ENCODE results near the gene FAM219A. TPM values are rescaled to one million over a fixed set of nuclear protein-coding genes. Genes with fewer than 3 reads are reported as not detected.

The FAM219A gene
- total and polyA plus RNA-seq, 5 donors, result 19.8 to 28.1 (median 23.8) TPM

- 52% methylated on average over 2 of the region's 2 CpGs for WGBS
- Histone ChIP-seq H3K27ac (ENCODE audit: low read length) (no peak overlapping the region), H3K27me3 (ENCODE audit: control insufficient read depth, insufficient read depth) (no peaks in the 10 kb centered on the region), H3K4me1 (ENCODE audit: control insufficient read depth, insufficient read depth, low read length) (peaks cover 6% of the 10 kb centered on the region), H3K9me3 (ENCODE audit: control insufficient read depth, low read length) (no peaks in the 10 kb centered on the region), H3K4me3 (ENCODE audit: low read length) (no peak overlapping the region)
- intact Hi-C loops (cut with DNase I), result loop anchor here (2.0 to 10.0 kb wide), 9 partner anchors 46 to 169 kb away; no protein-coding TSS in a partner anchor
- DNase-seq, result no peak
- ATAC-seq, result no peak
These were observed 43.0 kb upstream of the FAM219A start for GRCh38 chr9:34501372-34501771.

GRCh38 chr9:34500623-34501267, 42.4 kb upstream of the FAM219A start:
- no peak overlapping the region for H3K27ac ChIP-seq (ENCODE audit: low read length)
- peaks cover 6% of the 10 kb centered on the region for H3K4me1 ChIP-seq (ENCODE audit: control insufficient read depth, insufficient read depth, low read length)
- H3K9me3 ChIP-seq (ENCODE audit: control insufficient read depth, low read length), result no peaks in the 10 kb centered on the region
- H3K4me3 ChIP-seq (ENCODE audit: low read length), result no peak overlapping the region
- ATAC-seq (peak; percentile 20 to 52), DNase-seq (peak; percentile 44 to 77 (median 73))
- 3% methylated on average over 6 of the region's 6 CpGs for WGBS
- intact Hi-C loops (cut with DNase I), result loop anchor here (2.0 to 10.0 kb wide), 9 partner anchors 47 to 168 kb away; no protein-coding TSS in a partner anchor
- H3K27me3 ChIP-seq (ENCODE audit: control insufficient read depth, insufficient read depth), result no peaks in the 10 kb centered on the region

- no peak for ATAC-seq
- Histone ChIP-seq H3K27ac (ENCODE audit: low read length) (no peak overlapping the region), H3K4me3 (ENCODE audit: low read length) (no peak overlapping the region), H3K27me3 (ENCODE audit: control insufficient read depth, insufficient read depth) (no peaks in the 10 kb centered on the region), H3K9me3 (ENCODE audit: control insufficient read depth, low read length) (no peaks in the 10 kb centered on the region), H3K4me1 (ENCODE audit: control insufficient read depth, insufficient read depth, low read length) (peaks cover 6% of the 10 kb centered on the region)
- DNase-seq, result no peak
- WGBS, result 74% methylated on average over 2 of the region's 2 CpGs
- intact Hi-C loops (cut with DNase I), result loop anchor here in 1 of 4 donors (5.0 kb wide), 1 partner anchor 97 kb away; no protein-coding TSS in a partner anchor
These were observed 40.7 kb upstream of the FAM219A start for GRCh38 chr9:34499076-34499475.

GRCh38 chr9:34498553-34498952, 40.2 kb upstream of the FAM219A start:
- no peak overlapping the region for H3K27ac ChIP-seq (ENCODE audit: low read length)
- intact Hi-C loops (cut with DNase I), result loop anchor here in 1 of 4 donors (5.0 kb wide), 1 partner anchor 96 kb away; no protein-coding TSS in a partner anchor

GRCh38 chr9:34496149-34496712, 37.9 kb upstream of the FAM219A start:
- Histone ChIP-seq H3K27me3 (ENCODE audit: control insufficient read depth, insufficient read depth) (no peaks in the 10 kb centered on the region), H3K27ac (ENCODE audit: low read length) (no peak overlapping the region), H3K9me3 (ENCODE audit: control insufficient read depth, low read length) (no peaks in the 10 kb centered on the region), H3K4me3 (ENCODE audit: low read length) (no peak overlapping the region), H3K4me1 (ENCODE audit: control insufficient read depth, insufficient read depth, low read length) (no peaks in the 10 kb centered on the region)
- peak in 1 of 2 donors; percentile 34 for ATAC-seq
- no peak for DNase-seq
- WGBS, result 77% methylated on average over 6 of the region's 6 CpGs
- intact Hi-C loops (cut with DNase I), result loop anchor here in 1 of 4 donors (5.0 kb wide), 1 partner anchor 94 kb away; no protein-coding TSS in a partner anchor

More at GRCh38 chr9:34498553-34498952, 40.2 kb upstream of the FAM219A start:
- no peak for DNase-seq
- ATAC-seq, result no peak
- H3K4me1 ChIP-seq (ENCODE audit: control insufficient read depth, insufficient read depth, low read length), result peaks cover 6% of the 10 kb centered on the region
- WGBS, result 42% methylated on average over 3 of the region's 3 CpGs
- no peaks in the 10 kb centered on the region for H3K9me3 ChIP-seq (ENCODE audit: control insufficient read depth, low read length)
- no peaks in the 10 kb centered on the region for H3K27me3 ChIP-seq (ENCODE audit: control insufficient read depth, insufficient read depth)
- no peak overlapping the region for H3K4me3 ChIP-seq (ENCODE audit: low read length)

- H3K27me3 ChIP-seq (ENCODE audit: control insufficient read depth, insufficient read depth), result no peaks in the 10 kb centered on the region
- intact Hi-C loops (cut with DNase I), result no loop called here
- DNase-seq (peak; percentile 56 to 84 (median 79)), ATAC-seq (peak; percentile 62 to 70)
- no peak overlapping the region for H3K27ac ChIP-seq (ENCODE audit: low read length)
- WGBS, result 34% methylated on average over 8 of the region's 8 CpGs
- H3K4me3 ChIP-seq (ENCODE audit: low read length), result no peak overlapping the region
- no peaks in the 10 kb centered on the region for H3K9me3 ChIP-seq (ENCODE audit: control insufficient read depth, low read length)
- H3K4me1 ChIP-seq (ENCODE audit: control insufficient read depth, insufficient read depth, low read length), result no peaks in the 10 kb centered on the region
These were observed 35.7 kb upstream of the FAM219A start for GRCh38 chr9:34493972-34494535.

- Histone ChIP-seq H3K4me3 (ENCODE audit: low read length) (no peak overlapping the region), H3K4me1 (ENCODE audit: control insufficient read depth, insufficient read depth, low read length) (no peaks in the 10 kb centered on the region), H3K9me3 (ENCODE audit: control insufficient read depth, low read length) (no peaks in the 10 kb centered on the region), H3K27me3 (ENCODE audit: control insufficient read depth, insufficient read depth) (no peaks in the 10 kb centered on the region), H3K27ac (ENCODE audit: low read length) (no peak overlapping the region)
- no peak for ATAC-seq
- intact Hi-C loops (cut with DNase I), result no loop called here
- no peak for DNase-seq
- WGBS, result 15% methylated on average over 2 of the region's 2 CpGs
These were observed 33.7 kb upstream of the FAM219A start for GRCh38 chr9:34492051-34492450.

- Histone ChIP-seq H3K9me3 (ENCODE audit: control insufficient read depth, low read length) (no peaks in the 10 kb centered on the region), H3K4me3 (ENCODE audit: low read length) (no peak overlapping the region), H3K4me1 (ENCODE audit: control insufficient read depth, insufficient read depth, low read length) (no peaks in the 10 kb centered on the region), H3K27me3 (ENCODE audit: control insufficient read depth, insufficient read depth) (no peaks in the 10 kb centered on the region), H3K27ac (ENCODE audit: low read length) (no peak overlapping the region)
- ATAC-seq, result no peak
- 50% methylated on average over 2 of the region's 2 CpGs for WGBS
- intact Hi-C loops (cut with DNase I), result no loop called here
- DNase-seq, result no peak
These were observed 33.2 kb upstream of the FAM219A start for GRCh38 chr9:34491596-34491995.

- H3K4me1 ChIP-seq (ENCODE audit: control insufficient read depth, insufficient read depth, low read length), result no peaks in the 10 kb centered on the region
- intact Hi-C loops (cut with DNase I), result no loop called here
- H3K4me3 ChIP-seq (ENCODE audit: low read length), result no peak overlapping the region
- no peaks in the 10 kb centered on the region for H3K9me3 ChIP-seq (ENCODE audit: control insufficient read depth, low read length)
- WGBS, result 56% methylated on average over 3 of the region's 3 CpGs
- ATAC-seq (no peak), DNase-seq (no peak)
- no peaks in the 10 kb centered on the region for H3K27me3 ChIP-seq (ENCODE audit: control insufficient read depth, insufficient read depth)
- H3K27ac ChIP-seq (ENCODE audit: low read length), result no peak overlapping the region
These were observed 32.4 kb upstream of the FAM219A start for GRCh38 chr9:34490760-34491159.

GRCh38 chr9:34490360-34490759, 32.0 kb upstream of the FAM219A start:
- H3K4me1 ChIP-seq (ENCODE audit: control insufficient read depth, insufficient read depth, low read length), result no peaks in the 10 kb centered on the region
- DNase-seq (no peak), ATAC-seq (no peak)
- no peaks in the 10 kb centered on the region for H3K9me3 ChIP-seq (ENCODE audit: control insufficient read depth, low read length)
- no peak overlapping the region for H3K27ac ChIP-seq (ENCODE audit: low read length)
- no peak overlapping the region for H3K4me3 ChIP-seq (ENCODE audit: low read length)
- 77% methylated on average over 1 of the region's 1 CpG for WGBS
- intact Hi-C loops (cut with DNase I), result no loop called here
- no peaks in the 10 kb centered on the region for H3K27me3 ChIP-seq (ENCODE audit: control insufficient read depth, insufficient read depth)

- WGBS, result 59% methylated on average over 3 of the region's 3 CpGs
- intact Hi-C loops (cut with DNase I), result no loop called here
- no peak overlapping the region for H3K4me3 ChIP-seq (ENCODE audit: low read length)
- DNase-seq (no peak), ATAC-seq (no peak)
- no peaks in the 10 kb centered on the region for H3K9me3 ChIP-seq (ENCODE audit: control insufficient read depth, low read length)
- no peaks in the 10 kb centered on the region for H3K4me1 ChIP-seq (ENCODE audit: control insufficient read depth, insufficient read depth, low read length)
- no peaks in the 10 kb centered on the region for H3K27me3 ChIP-seq (ENCODE audit: control insufficient read depth, insufficient read depth)
- no peak overlapping the region for H3K27ac ChIP-seq (ENCODE audit: low read length)
These were observed 28.2 kb upstream of the FAM219A start for GRCh38 chr9:34486572-34486971.

Data from right cardiac atrium (tissue), 5 donors.